GM19438 (cell line): Measurements from ENCODE around the gene TUBB8.
"Not testable (repeated sequence)": the region's sequence is repeated elsewhere in the genome, so short reads cannot be mapped to it uniquely, and the experiment has no call there.

Source experiments
- ATAC-seq: cut with Tn5 transposase; IDR thresholded peaks from one replicate; pipeline ENCODE4 v1.9.1; 2021; ENCODE audit warnings: low read depth; ENCODE audit not compliant: unreplicated experiment

The TUBB8 gene

GRCh38 chr10:49926-50325, 830 bp upstream of the TUBB8 start:
- ATAC-seq, result not testable (repeated sequence)

GRCh38 chr10:47864-48263, 1.2 kb downstream of the TUBB8 start:
- not testable (repeated sequence) for ATAC-seq

GRCh38 chr10:13315-13635, 35.8 kb downstream of the TUBB8 start:
- not testable (repeated sequence) for ATAC-seq

GRCh38 chr10:12444-13314, 36.4 kb downstream of the TUBB8 start:
- ATAC-seq, result not testable (repeated sequence)

GRCh38 chr10:11260-11659, 37.8 kb downstream of the TUBB8 start:
- ATAC-seq, result not testable (repeated sequence)

- not testable (repeated sequence) for ATAC-seq
Observed at GRCh38 chr10:10261-10971, 38.7 kb downstream of the TUBB8 start.
